C4-2B (cell line): ENCODE results near the gene TACR1.

ENCODE experiments used
- CTCF ChIP-seq: fragments of 450-650 bp; conservative IDR thresholded peaks from 2 replicates; pipeline ENCODE4 v1.5.1; 2017; ENCODE audit warnings: mild to moderate bottlenecking
- ZFX ChIP-seq: fragments of 450-650 bp; IDR thresholded peaks from 2 replicates; pipeline ENCODE4 v1.6.1; 2017

GRCh38 chr2:75074708-75075107, 124.6 kb downstream of the TACR1 start:
- TF ChIP-seq CTCF (no peak), ZFX (no peak)
